Measurements from ENCODE around the gene INTS3.
A peak's percentile ranks its signal among the peaks of the same experiment; 100 is the strongest.
"Not testable (repeated sequence)": the region's sequence is repeated elsewhere in the genome, so short reads cannot be mapped to it uniquely, and the experiment has no call there.

The INTS3 gene

GRCh38 chr1:153779781-153780541 is 52.1 kb downstream of the INTS3 start:
- DNase-seq (ENCODE audit: low read depth) = no peak
- H3K4me3 ChIP-seq (ENCODE audit: low read depth, low read length) = no peak overlapping the region
- no peak for TF ChIP-seq CTCF (IDR thresholded peaks at IDR 0.05; ENCODE audit: low read depth, low read length, missing control alignments)

- H3K4me3 ChIP-seq (ENCODE audit: low read depth, low read length) = no peak overlapping the region
- no peak for TF ChIP-seq CTCF (IDR thresholded peaks at IDR 0.05; ENCODE audit: low read depth, low read length, missing control alignments)
- DNase-seq (ENCODE audit: low read depth) = no peak
These were observed 52.7 kb downstream of the INTS3 start for GRCh38 chr1:153780551-153780950.

GRCh38 chr1:153782648-153783047 is 54.8 kb downstream of the INTS3 start:
- not testable (repeated sequence) for H3K4me3 ChIP-seq (ENCODE audit: low read depth, low read length); DNase-seq (ENCODE audit: low read depth)

GRCh38 chr1:153783233-153784190 is 55.7 kb downstream of the INTS3 start:
- no peak for TF ChIP-seq CTCF (IDR thresholded peaks at IDR 0.05; ENCODE audit: low read depth, low read length, missing control alignments)
- peak overlapping the region; percentile 60 for H3K4me3 ChIP-seq (ENCODE audit: low read depth, low read length)
- peak; percentile 70 for DNase-seq (ENCODE audit: low read depth)

- TF ChIP-seq CTCF (IDR thresholded peaks at IDR 0.05; ENCODE audit: low read depth, low read length, missing control alignments) = no peak
- no peak for DNase-seq (ENCODE audit: low read depth)
- no peak overlapping the region for H3K4me3 ChIP-seq (ENCODE audit: low read depth, low read length)
These were observed 58.4 kb downstream of the INTS3 start for GRCh38 chr1:153786038-153786790.

- no peak overlapping the region; the same call in 1 of the 2 replicates for H3K4me3 ChIP-seq (ENCODE audit: low read depth, low read length)
- DNase-seq (ENCODE audit: low read depth) = no peak
These were observed 61.7 kb downstream of the INTS3 start for GRCh38 chr1:153789478-153790034.

More at GRCh38 chr1:153789478-153790034, 61.7 kb downstream of the INTS3 start:
- no peak for TF ChIP-seq CTCF (IDR thresholded peaks at IDR 0.05; ENCODE audit: low read depth, low read length, missing control alignments)
